Natural killer cell (primary cell): ENCODE measurements around the gene CRYBA2. TPM values are rescaled to one million over a fixed set of nuclear protein-coding genes. Genes with fewer than 3 reads are reported as not detected.

ENCODE experiments used
- ATAC-seq, 3 donors: fragments of 150-1000 bp in 2 of 3; fragments of 200-7000 bp in 1 of 3; cut with Tn5 transposase; 1 replicate in 1 of 3; 2 replicates in 2 of 3; pipeline ENCODE4 v1.10.0; 2021; ENCODE audit warnings: mild to moderate bottlenecking in 2 of 3, moderate library complexity in 2 of 3
- DNase-seq, 2 donors: peaks; one replicate each; pipeline versions ENCODE4 v3.0.0 to v3.0.0-alpha.2; 2013 to 2021; ENCODE audit warnings: mixed read lengths in 1 of 2
- H3K27ac ChIP-seq: one replicate; pipeline ENCODE4 v1.5.1; 2013; ENCODE audit warnings: mild to moderate bottlenecking, low read length
- H3K27me3 ChIP-seq: one replicate; pipeline ENCODE4 v1.6.1; 2013; ENCODE audit warnings: low read length; ENCODE audit not compliant: control insufficient read depth, insufficient read depth
- H3K36me3 ChIP-seq: one replicate; pipeline ENCODE4 v1.6.1; 2013; ENCODE audit warnings: low read length; ENCODE audit not compliant: control insufficient read depth, insufficient read depth
- H3K4me1 ChIP-seq: one replicate; pipeline ENCODE4 v1.6.1; 2013; ENCODE audit warnings: low read length; ENCODE audit not compliant: control insufficient read depth, insufficient read depth
- H3K4me3 ChIP-seq: one replicate; pipeline ENCODE4 v1.5.1; 2013; ENCODE audit warnings: low read length
- H3K9me3 ChIP-seq: one replicate; pipeline ENCODE4 v1.6.1; 2013; ENCODE audit warnings: low read length; ENCODE audit not compliant: control insufficient read depth, insufficient read depth
- H3K27ac Mint-ChIP-seq, 2 donors: one replicate each; pipeline ENCODE4 v1.8.0; 2022; ENCODE audit warnings: mild to moderate bottlenecking in 2 of 2, mixed read lengths in 2 of 2, moderate library complexity in 1 of 2
- H3K27me3 Mint-ChIP-seq, 2 donors: one replicate each; pipeline ENCODE4 v1.8.0; 2022; ENCODE audit warnings: low read depth in 2 of 2, mixed read lengths in 2 of 2
- H3K36me3 Mint-ChIP-seq: one replicate; pipeline ENCODE4 v1.8.0; 2022; ENCODE audit warnings: mixed read lengths
- H3K4me1 Mint-ChIP-seq, 2 donors: one replicate each; pipeline ENCODE4 v1.8.0; 2022; ENCODE audit warnings: mixed read lengths in 2 of 2
- H3K4me3 Mint-ChIP-seq: one replicate; pipeline ENCODE4 v1.8.0; 2022; ENCODE audit warnings: mild to moderate bottlenecking, moderate library complexity, mixed read lengths
- H3K9me3 Mint-ChIP-seq, 2 donors: one replicate each; pipeline ENCODE4 v1.8.0; 2022; ENCODE audit warnings: mixed read lengths in 2 of 2
- CTCF ChIP-seq: fragments of 200-600 bp; IDR thresholded peaks from one replicate; pipeline ENCODE4 v1.8.0; 2022; ENCODE audit warnings: antibody characterized with exemption
- WGBS: methylation state at CpG from one replicate; pipeline ENCODE4 v1.1.7; 2013; ENCODE audit warnings: missing lambda C conversion rate; ENCODE audit not compliant: insufficient coverage; 5-methylcytosine and 5-hydroxymethylcytosine counted together
- intact Hi-C: fragments of 100-400 bp; cut with micrococcal nuclease; formaldehyde crosslinking; loops from one replicate; pipeline ENCODE4 v1.14.2; 2022
- total RNA-seq, 4 donors: library from RNA; stranded (reverse); fragments of 120-200 nt in 1 of 4; gene quantifications; one replicate each; pipeline versions ENCODE4 v1.2.3 to v1.2.4, GENCODE V29; 2013 to 2022

CRYBA2 gene
- total RNA-seq, 3 donors from 2014 or later (not counting 1 experiment from before 2014, with no cell fraction given), result not detected

DNA sequence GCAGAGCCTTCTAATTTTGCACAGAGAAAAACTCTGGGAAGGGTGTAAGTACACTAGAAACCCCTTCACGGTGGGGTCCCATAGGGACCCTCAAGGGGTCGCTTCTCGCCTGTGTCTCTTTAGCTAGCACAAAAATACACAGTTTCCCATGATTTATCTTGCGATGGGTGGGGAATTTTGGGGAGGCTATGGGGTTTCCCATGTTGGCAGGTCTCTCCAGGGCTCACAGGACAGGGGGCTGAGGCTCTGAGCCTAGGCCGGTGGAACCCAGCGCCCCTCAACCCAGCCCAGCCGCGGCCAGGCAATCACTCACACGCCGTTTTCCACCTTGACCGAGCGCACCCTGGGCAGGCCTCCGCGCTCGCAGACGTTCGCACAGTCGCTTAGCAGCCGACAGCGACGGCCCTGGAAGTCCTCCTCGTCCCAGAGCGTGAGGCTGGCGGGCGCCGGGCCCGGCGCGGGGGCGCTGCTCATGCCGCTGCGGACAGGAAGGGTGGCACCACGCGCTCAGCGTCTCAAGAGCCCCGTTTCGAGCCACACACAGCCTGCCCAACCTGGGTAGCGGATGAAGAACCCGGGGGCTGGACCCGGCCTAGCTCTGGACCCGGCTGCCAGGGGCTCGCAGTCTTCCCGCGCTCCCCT is 398 bp downstream of the CRYBA2 start:
- H3K27ac Mint-ChIP-seq, result no peak overlapping the region
- Histone ChIP-seq H3K36me3 (no peaks in the 10 kb centered on the region), H3K27ac (no peak overlapping the region), H3K9me3 (no peaks in the 10 kb centered on the region), H3K27me3 (peaks cover 45% of the 10 kb centered on the region), H3K4me3 (no peak overlapping the region), H3K4me1 (peaks cover 7% of the 10 kb centered on the region)
- intact Hi-C loops, result no loop called here
- H3K9me3 Mint-ChIP-seq, result no peaks in the 10 kb centered on the region
- DNase-seq (no peak), ATAC-seq (no peak)
- H3K4me1 Mint-ChIP-seq, result peaks cover 0 to 5% of the 10 kb centered on the region in 2 donors
- no peak for TF ChIP-seq CTCF
- H3K36me3 Mint-ChIP-seq, result no peaks in the 10 kb centered on the region
- H3K4me3 Mint-ChIP-seq, result no peak overlapping the region
- peaks cover 55 to 68% of the 10 kb centered on the region in 2 donors for H3K27me3 Mint-ChIP-seq
- 2% methylated on average over 44 of the region's 44 CpGs for WGBS

GRCh38 chr2:218992196-218992595 is 1.0 kb downstream of the CRYBA2 start:
- H3K4me3 Mint-ChIP-seq, result no peak overlapping the region

GRCh38 chr2:218991674-218992168 is 1.5 kb downstream of the CRYBA2 start:
- no peaks in the 10 kb centered on the region for H3K36me3 ChIP-seq
- ATAC-seq, result no peak
- no peak overlapping the region for H3K27ac ChIP-seq
- 15% methylated on average over 13 of the region's 13 CpGs for WGBS
- no peak for TF ChIP-seq CTCF
- DNase-seq, result no peak
- H3K4me3 ChIP-seq, result no peak overlapping the region
- H3K27ac Mint-ChIP-seq, result no peak overlapping the region
- no peaks in the 10 kb centered on the region for H3K9me3 Mint-ChIP-seq
- H3K4me3 Mint-ChIP-seq, result no peak overlapping the region
- H3K4me1 ChIP-seq, result peaks cover 7% of the 10 kb centered on the region
- peaks cover 0 to 5% of the 10 kb centered on the region in 2 donors for H3K4me1 Mint-ChIP-seq
- intact Hi-C loops, result no loop called here
- H3K36me3 Mint-ChIP-seq, result no peaks in the 10 kb centered on the region
- peaks cover 46% of the 10 kb centered on the region for H3K27me3 ChIP-seq
- no peaks in the 10 kb centered on the region for H3K9me3 ChIP-seq
- peaks cover 58 to 62% of the 10 kb centered on the region in 2 donors for H3K27me3 Mint-ChIP-seq

More at GRCh38 chr2:218992196-218992595, 1.0 kb downstream of the CRYBA2 start:
- no peak for TF ChIP-seq CTCF
- ATAC-seq, result no peak
- no peaks in the 10 kb centered on the region for H3K36me3 Mint-ChIP-seq
- Histone ChIP-seq H3K27me3 (peaks cover 46% of the 10 kb centered on the region), H3K27ac (no peak overlapping the region), H3K4me3 (no peak overlapping the region), H3K9me3 (no peaks in the 10 kb centered on the region), H3K36me3 (no peaks in the 10 kb centered on the region), H3K4me1 (peaks cover 7% of the 10 kb centered on the region)
- peaks cover 0 to 5% of the 10 kb centered on the region in 2 donors for H3K4me1 Mint-ChIP-seq
- H3K27ac Mint-ChIP-seq, result no peak overlapping the region
- H3K9me3 Mint-ChIP-seq, result no peaks in the 10 kb centered on the region
- DNase-seq, result no peak
- peaks cover 57 to 62% of the 10 kb centered on the region in 2 donors for H3K27me3 Mint-ChIP-seq
- intact Hi-C loops, result no loop called here
- WGBS, result 10% methylated on average over 7 of the region's 7 CpGs

DNA sequence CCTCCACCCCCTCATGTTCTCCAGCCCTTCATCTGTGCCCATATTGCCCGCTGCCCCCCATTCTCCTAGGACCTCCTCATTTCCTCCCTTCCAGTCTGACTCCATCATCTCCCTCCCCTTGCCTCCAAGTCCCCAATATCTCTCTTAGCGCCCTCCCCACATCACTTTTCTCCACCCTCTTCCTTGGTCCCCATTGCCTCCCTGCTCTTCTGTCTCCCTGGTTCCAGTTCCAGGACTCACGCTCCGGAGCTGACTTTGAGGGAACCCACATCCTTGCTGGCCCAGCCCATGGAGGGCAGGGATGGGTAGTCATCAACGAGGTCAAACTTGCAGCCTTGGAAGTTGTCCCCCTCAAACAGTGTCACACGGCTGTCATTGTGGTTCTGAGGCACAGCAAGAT is 2.6 kb downstream of the CRYBA2 start:
- Mint-ChIP-seq H3K27me3 (peaks cover 62 to 64% of the 10 kb centered on the region in 2 donors), H3K4me1 (peaks cover 0 to 2% of the 10 kb centered on the region in 2 donors)
- TF ChIP-seq CTCF, result no peak

More for the DNA sequence above, 2.6 kb downstream of the CRYBA2 start:
- WGBS, result 14% methylated on average over 6 of the region's 6 CpGs
- H3K9me3 ChIP-seq, result no peaks in the 10 kb centered on the region
- peaks cover 42% of the 10 kb centered on the region for H3K27me3 ChIP-seq
- H3K36me3 Mint-ChIP-seq, result no peaks in the 10 kb centered on the region
- DNase-seq, result no peak
- H3K36me3 ChIP-seq, result no peaks in the 10 kb centered on the region
- intact Hi-C loops, result no loop called here
- no peak overlapping the region for H3K4me3 Mint-ChIP-seq
- no peak overlapping the region for H3K27ac ChIP-seq
- no peak overlapping the region for H3K27ac Mint-ChIP-seq
- no peaks in the 10 kb centered on the region for H3K4me1 ChIP-seq
- H3K9me3 Mint-ChIP-seq, result no peaks in the 10 kb centered on the region
- ATAC-seq, result no peak
- no peak overlapping the region for H3K4me3 ChIP-seq
